Effector memory CD4-positive, alpha-beta T cell (primary cell): ENCODE data around the gene GLDN.
"Not testable (repeated sequence)": the region's sequence is repeated elsewhere in the genome, so short reads cannot be mapped to it uniquely, and the experiment has no call there.

Experiments used
- DNase-seq, 3 donors: peaks; one replicate each; pipeline ENCODE4 v3.0.0-alpha.2; 2020
- H3K27ac ChIP-seq: 2 replicates; pipeline ENCODE4 v1.7.0; 2013; ENCODE audit warnings: mild to moderate bottlenecking, low read length, moderate library complexity; ENCODE audit not compliant: insufficient read depth, poor library complexity, severe bottlenecking
- H3K27me3 ChIP-seq: replicated peaks from 2 replicates; pipeline ENCODE4 v1.7.0; 2013; ENCODE audit warnings: mild to moderate bottlenecking, low read length; ENCODE audit not compliant: insufficient read depth, control insufficient read depth, poor library complexity, severe bottlenecking
- H3K36me3 ChIP-seq: 2 replicates; pipeline ENCODE4 v1.7.0; 2013; ENCODE audit warnings: mild to moderate bottlenecking, low read length, moderate library complexity; ENCODE audit not compliant: control insufficient read depth, insufficient read depth
- H3K4me1 ChIP-seq: 2 replicates; pipeline ENCODE4 v1.7.0; 2013; ENCODE audit warnings: low read length, mild to moderate bottlenecking; ENCODE audit not compliant: control insufficient read depth, insufficient read depth, poor library complexity, severe bottlenecking
- H3K4me3 ChIP-seq: 2 replicates; pipeline ENCODE4 v1.7.0; 2013; ENCODE audit warnings: low read length, low read depth, mild to moderate bottlenecking; ENCODE audit not compliant: insufficient read depth, poor library complexity, severe bottlenecking
- H3K9me3 ChIP-seq: 2 replicates; pipeline ENCODE4 v1.7.0; 2013; ENCODE audit warnings: mild to moderate bottlenecking, low read length, moderate library complexity; ENCODE audit not compliant: control insufficient read depth

GLDN gene

GRCh38 chr15:51424780-51425179 is 83.3 kb downstream of the GLDN start:
- Histone ChIP-seq H3K36me3 (no peaks in the 10 kb centered on the region), H3K27ac (no peak overlapping the region), H3K4me3 (no peak overlapping the region), H3K4me1 (no peaks in the 10 kb centered on the region), H3K9me3 (no peaks in the 10 kb centered on the region), H3K27me3 (no peaks in the 10 kb centered on the region)
- no peak for DNase-seq

- no peak overlapping the region for H3K4me3 ChIP-seq
- DNase-seq, result no peak
- H3K9me3 ChIP-seq, result no peaks in the 10 kb centered on the region
- H3K36me3 ChIP-seq, result no peaks in the 10 kb centered on the region
- H3K27me3 ChIP-seq, result no peaks in the 10 kb centered on the region
- no peak overlapping the region for H3K27ac ChIP-seq
- no peaks in the 10 kb centered on the region for H3K4me1 ChIP-seq
These were observed 84.1 kb downstream of the GLDN start for GRCh38 chr15:51425517-51426040.

DNA sequence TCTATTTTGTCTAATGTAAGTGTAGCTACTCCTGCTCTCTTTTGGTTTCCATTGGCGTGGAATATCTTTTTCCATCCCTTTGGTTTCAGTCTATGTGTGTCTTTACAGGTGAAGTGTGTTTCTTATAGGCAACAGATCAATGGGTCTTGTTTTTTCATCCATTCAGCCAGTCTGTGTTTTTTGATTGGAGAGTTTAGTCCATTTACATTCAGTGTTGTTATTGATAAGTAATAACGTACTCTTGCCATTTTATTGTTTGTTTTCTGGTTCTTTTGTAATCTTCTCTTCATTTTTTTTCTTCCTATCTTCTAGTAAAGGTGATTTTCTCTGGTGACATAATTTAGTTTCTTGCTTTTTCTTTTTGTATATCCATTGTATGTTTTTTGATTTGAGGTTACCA is 97.1 kb downstream of the GLDN start:
- H3K9me3 ChIP-seq, result no peaks in the 10 kb centered on the region
- H3K36me3 ChIP-seq, result no peaks in the 10 kb centered on the region
- H3K27me3 ChIP-seq, result no peaks in the 10 kb centered on the region
- H3K27ac ChIP-seq, result no peak overlapping the region
- no peak for DNase-seq
- no peaks in the 10 kb centered on the region for H3K4me1 ChIP-seq
- H3K4me3 ChIP-seq, result no peak overlapping the region

- DNase-seq, result no peak
- H3K27me3 ChIP-seq, result no peaks in the 10 kb centered on the region
- H3K9me3 ChIP-seq, result no peaks in the 10 kb centered on the region
- H3K36me3 ChIP-seq, result no peaks in the 10 kb centered on the region
- H3K27ac ChIP-seq, result no peak overlapping the region
- no peaks in the 10 kb centered on the region for H3K4me1 ChIP-seq
- H3K4me3 ChIP-seq, result no peak overlapping the region
These were observed 101.9 kb downstream of the GLDN start for GRCh38 chr15:51443282-51443914.

GRCh38 chr15:51444112-51444511 is 102.7 kb downstream of the GLDN start:
- Histone ChIP-seq H3K36me3 (no peaks in the 10 kb centered on the region), H3K27me3 (no peaks in the 10 kb centered on the region), H3K4me1 (no peaks in the 10 kb centered on the region), H3K27ac (no peak overlapping the region), H3K4me3 (no peak overlapping the region), H3K9me3 (no peaks in the 10 kb centered on the region)
- DNase-seq, result no peak

DNA sequence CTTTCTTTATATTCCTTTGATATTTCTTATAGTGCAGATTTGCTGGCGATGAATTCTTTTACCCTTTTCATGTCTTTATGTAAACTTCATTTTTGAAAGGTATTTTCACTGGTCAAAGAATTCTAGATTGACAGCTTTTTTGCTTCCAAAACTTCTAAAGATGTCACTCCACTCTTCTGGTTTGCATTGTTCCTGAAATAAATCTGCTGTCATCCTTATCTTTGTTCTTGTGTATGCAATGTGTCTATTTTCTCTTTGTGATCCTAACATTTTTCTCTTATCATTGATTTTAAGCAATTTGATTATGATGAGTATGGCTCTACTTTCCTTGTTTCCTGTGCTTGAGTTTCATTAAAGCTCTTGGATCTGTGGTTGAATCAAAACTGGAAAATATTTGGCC is 103.4 kb downstream of the GLDN start:
- DNase-seq, result no peak
- Histone ChIP-seq H3K4me3 (no peak overlapping the region), H3K36me3 (no peaks in the 10 kb centered on the region), H3K27me3 (no peaks in the 10 kb centered on the region), H3K27ac (no peak overlapping the region), H3K9me3 (no peaks in the 10 kb centered on the region), H3K4me1 (no peaks in the 10 kb centered on the region)

GRCh38 chr15:51446029-51446744 is 104.7 kb downstream of the GLDN start:
- H3K36me3 ChIP-seq, H3K4me3 ChIP-seq, H3K27me3 ChIP-seq, H3K4me1 ChIP-seq, DNase-seq, H3K9me3 ChIP-seq, H3K27ac ChIP-seq: not testable (repeated sequence)

GRCh38 chr15:51447855-51448621 is 106.6 kb downstream of the GLDN start:
- Histone ChIP-seq H3K27ac (no peak overlapping the region), H3K27me3 (no peaks in the 10 kb centered on the region), H3K9me3 (no peaks in the 10 kb centered on the region), H3K4me3 (no peak overlapping the region), H3K4me1 (no peaks in the 10 kb centered on the region), H3K36me3 (no peaks in the 10 kb centered on the region)
- DNase-seq, result no peak

- H3K4me3 ChIP-seq, result no peak overlapping the region
- no peak overlapping the region for H3K27ac ChIP-seq
- DNase-seq, result no peak
- no peaks in the 10 kb centered on the region for H3K27me3 ChIP-seq
- no peaks in the 10 kb centered on the region for H3K36me3 ChIP-seq
- H3K4me1 ChIP-seq, result no peaks in the 10 kb centered on the region
- H3K9me3 ChIP-seq, result no peaks in the 10 kb centered on the region
These were observed 107.4 kb downstream of the GLDN start for GRCh38 chr15:51448622-51449399.
